Measurements from ENCODE around the gene SLC41A2. TPM values are rescaled to one million over a fixed set of nuclear protein-coding genes. Genes with fewer than 3 reads are reported as not detected.

The SLC41A2 gene
- total RNA-seq, 1 experiment from 2014 or later: 4.3 TPM

DNA sequence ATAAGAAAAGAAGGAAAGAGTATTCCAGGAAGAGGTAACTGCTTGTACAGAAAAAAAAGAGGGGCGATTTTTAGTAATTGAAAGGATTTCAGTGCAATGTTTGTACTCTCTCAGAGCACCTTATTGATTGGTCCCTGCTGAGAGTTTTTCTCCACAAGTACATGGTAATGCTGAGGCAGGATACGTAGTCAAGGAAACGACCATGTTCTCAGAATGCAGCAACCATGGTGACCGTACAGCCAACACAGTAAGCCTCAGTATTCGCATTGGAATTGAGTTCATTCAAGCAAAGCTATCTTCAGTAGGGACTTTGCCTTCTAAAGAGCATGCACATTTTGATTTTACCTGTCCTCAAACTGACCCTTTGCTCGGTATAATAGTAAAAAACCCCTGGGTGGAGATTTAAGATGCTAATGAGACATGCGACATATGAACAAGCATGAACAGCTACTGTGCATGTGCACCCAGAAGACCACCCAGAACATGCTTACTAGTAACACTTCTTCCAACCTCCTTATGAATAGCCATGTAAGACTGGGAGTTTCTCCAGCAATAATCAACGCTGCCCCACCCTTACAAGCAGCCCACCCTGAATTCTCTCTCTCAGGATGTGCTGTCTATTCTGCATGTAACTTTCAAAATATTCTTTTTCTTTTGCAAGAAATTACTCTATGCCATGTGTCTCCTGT, 6.2 kb upstream of the SLC41A2 start:
- Histone ChIP-seq H3K4me2 (ENCODE audit: insufficient read depth, insufficient read length, low read length) (no peak overlapping the region), H3K14ac (ENCODE audit: insufficient read depth, low read length) (no peak overlapping the region), H2BK5ac (ENCODE audit: insufficient read length, low read length) (no peak overlapping the region), H3K27me3 (ENCODE audit: insufficient read depth, low read length) (no peaks in the 10 kb centered on the region), H3K18ac (ENCODE audit: insufficient read length, low read depth, low read length) (no peak overlapping the region), H4K91ac (ENCODE audit: insufficient read length, low read depth, low read length) (no peak overlapping the region), H2AK5ac (ENCODE audit: insufficient read length, low read length) (no peak overlapping the region), H3K23me2 (ENCODE audit: insufficient read length, low read depth, low read length, poor library complexity, severe bottlenecking) (no peaks in the 10 kb centered on the region), H4K8ac (replicated peaks; ENCODE audit: insufficient read length, low read depth, low read length) (no peak overlapping the region), H3K79me2 (ENCODE audit: insufficient read depth, low read length) (no peaks in the 10 kb centered on the region), H2BK15ac (ENCODE audit: low read depth, low read length) (no peak overlapping the region), H3K27ac (ENCODE audit: insufficient read length, low read depth, low read length) (no peak overlapping the region), H4K5ac (ENCODE audit: insufficient read length, low read depth, low read length) (no peak overlapping the region), H2BK12ac (ENCODE audit: insufficient read length, low read depth, low read length) (no peak overlapping the region), H3K79me1 (ENCODE audit: insufficient read depth, low read depth, low read length, poor library complexity, severe bottlenecking) (no peaks in the 10 kb centered on the region), H3K4me1 (ENCODE audit: insufficient read depth, low read length) (no peaks in the 10 kb centered on the region), H3T11ph (ENCODE audit: low read length) (no peak overlapping the region), H2AFZ (ENCODE audit: low read length) (no peak overlapping the region), H2BK20ac (ENCODE audit: low read depth, low read length, poor library complexity, severe bottlenecking) (no peak overlapping the region), H3K9ac (ENCODE audit: extremely low read depth, insufficient read length, low read length) (no peak overlapping the region), H2BK120ac (ENCODE audit: low read depth, low read length, poor library complexity, severe bottlenecking) (no peak overlapping the region), H3K4ac (ENCODE audit: low read depth, low read length) (no peak overlapping the region), H4K20me1 (ENCODE audit: control insufficient read depth, insufficient read depth, insufficient read length) (no peaks in the 10 kb centered on the region), H3K56ac (ENCODE audit: insufficient read length, low read depth, low read length) (no peak overlapping the region), H3K23ac (ENCODE audit: insufficient read length, low read depth, low read length) (no peak overlapping the region), H3K9me3 (ENCODE audit: control insufficient read depth, low read depth, low read length) (no peaks in the 10 kb centered on the region)
- Mint-ChIP-seq H3K27ac (no peak overlapping the region), H3K9me3 (no peaks in the 10 kb centered on the region; a peak in 2 of 5 replicates), H3K4me3 (no peak overlapping the region), H3K36me3 (ENCODE audit: insufficient read depth in 1 of 3, low read depth in 3 of 3) (no peaks in the 10 kb centered on the region), H3K4me1 (peaks cover 4% of the 10 kb centered on the region in 2 experiments), H3K27me3 (ENCODE audit: low read depth) (peaks cover 14% of the 10 kb centered on the region)
- TF ChIP-seq, protein P1, sequence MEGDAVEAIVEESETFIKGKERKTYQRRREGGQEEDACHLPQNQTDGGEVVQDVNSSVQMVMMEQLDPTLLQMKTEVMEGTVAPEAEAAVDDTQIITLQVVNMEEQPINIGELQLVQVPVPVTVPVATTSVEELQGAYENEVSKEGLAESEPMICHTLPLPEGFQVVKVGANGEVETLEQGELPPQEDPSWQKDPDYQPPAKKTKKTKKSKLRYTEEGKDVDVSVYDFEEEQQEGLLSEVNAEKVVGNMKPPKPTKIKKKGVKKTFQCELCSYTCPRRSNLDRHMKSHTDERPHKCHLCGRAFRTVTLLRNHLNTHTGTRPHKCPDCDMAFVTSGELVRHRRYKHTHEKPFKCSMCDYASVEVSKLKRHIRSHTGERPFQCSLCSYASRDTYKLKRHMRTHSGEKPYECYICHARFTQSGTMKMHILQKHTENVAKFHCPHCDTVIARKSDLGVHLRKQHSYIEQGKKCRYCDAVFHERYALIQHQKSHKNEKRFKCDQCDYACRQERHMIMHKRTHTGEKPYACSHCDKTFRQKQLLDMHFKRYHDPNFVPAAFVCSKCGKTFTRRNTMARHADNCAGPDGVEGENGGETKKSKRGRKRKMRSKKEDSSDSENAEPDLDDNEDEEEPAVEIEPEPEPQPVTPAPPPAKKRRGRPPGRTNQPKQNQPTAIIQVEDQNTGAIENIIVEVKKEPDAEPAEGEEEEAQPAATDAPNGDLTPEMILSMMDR (conservative IDR thresholded peaks at IDR 0.05): no peak
- DNase-seq: no peak
- no CpG with 5 or more reads among the region's 8 CpGs for WGBS (ENCODE audit: extremely low coverage, insufficient read length, low lambda C conversion rate)
